Activated T-cell treated with anti-CD3 and anti-CD28 coated beads for 48 hours (primary cell): ENCODE measurements around the gene ABCF1.
"Not testable (repeated sequence)": the region's sequence is repeated elsewhere in the genome, so short reads cannot be mapped to it uniquely, and the experiment has no call there.

ENCODE experiments used
- DNase-seq: peaks from one replicate; pipeline ENCODE4 v3.0.0-alpha.2; 2020; ENCODE audit warnings: low read depth

ABCF1 gene

DNA sequence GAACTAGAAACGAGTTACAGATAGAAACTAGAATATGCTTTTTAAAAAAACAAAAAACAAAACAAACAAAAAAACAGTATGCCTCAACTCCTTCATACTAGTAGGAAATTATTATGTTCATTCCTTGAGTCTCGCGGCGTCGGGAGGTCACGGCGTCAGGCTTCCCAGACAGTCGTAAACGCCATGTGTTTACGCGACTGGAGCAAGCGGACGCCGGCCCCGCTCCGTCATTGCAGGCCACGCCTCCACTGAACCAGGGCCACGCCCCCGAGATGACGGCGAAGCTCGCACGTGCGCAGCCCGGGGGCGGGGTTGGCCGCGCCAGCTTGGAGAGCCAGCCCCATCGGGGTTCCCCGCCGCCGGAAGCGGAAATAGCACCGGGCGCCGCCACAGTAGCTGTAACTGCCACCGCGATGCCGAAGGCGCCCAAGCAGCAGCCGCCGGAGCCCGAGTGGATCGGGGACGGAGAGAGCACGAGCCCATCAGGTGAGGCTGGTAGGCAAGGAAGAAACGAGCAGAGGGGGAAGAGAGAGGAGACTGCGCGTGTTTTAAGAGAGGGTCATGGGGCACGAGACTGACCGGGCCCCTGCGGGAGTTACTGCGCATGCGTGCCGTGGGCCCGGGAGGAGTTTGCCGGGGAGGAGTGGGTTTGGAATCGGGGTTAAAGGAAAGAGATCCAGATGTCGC lies at the start of gene ABCF1:
Gene ABCF1 (plus strand): TSS at position 368 of the 687 bp plus-strand sequence. CDS start 46 bp downstream, at position 414.
- peak; percentile 100 for DNase-seq

DNA sequence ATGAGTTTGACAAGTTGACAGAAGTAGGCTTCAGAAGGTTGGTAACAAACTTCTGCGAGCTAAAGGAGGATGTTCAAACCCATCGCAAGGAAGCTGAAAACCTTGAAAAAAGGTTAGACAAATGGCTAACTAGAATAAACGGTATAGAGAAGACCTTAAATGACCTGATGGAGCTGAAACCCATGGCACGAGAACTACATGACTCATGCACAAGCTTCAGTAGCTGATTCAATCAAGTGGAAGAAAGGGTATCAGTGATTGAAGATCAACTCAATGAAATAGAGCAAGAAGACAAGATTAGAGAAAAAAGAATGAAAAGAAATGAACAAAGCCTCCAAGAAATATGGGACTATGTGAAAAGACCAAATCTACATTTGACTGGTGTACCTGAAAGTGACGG lies 49.3 kb upstream of the ABCF1 start:
- not testable (repeated sequence) for DNase-seq

DNA sequence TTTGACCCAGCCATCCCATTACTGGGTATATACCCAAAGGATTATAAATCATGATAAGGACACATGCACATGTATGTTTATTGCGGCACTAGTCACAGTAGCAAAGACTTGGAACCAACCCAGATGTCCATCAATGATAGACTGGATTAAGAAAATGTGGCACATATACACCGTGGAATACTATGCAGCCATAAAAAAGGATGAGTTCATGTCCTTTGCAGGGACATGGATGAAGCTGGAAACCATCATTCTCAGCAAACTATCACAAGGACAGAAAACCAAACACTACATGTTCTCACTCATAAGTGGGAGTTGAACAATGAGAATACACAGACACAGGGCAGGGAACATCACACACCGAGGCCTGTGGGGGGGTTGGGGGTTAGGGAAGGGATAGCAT lies 44.8 kb upstream of the ABCF1 start:
- not testable (repeated sequence) for DNase-seq

DNA sequence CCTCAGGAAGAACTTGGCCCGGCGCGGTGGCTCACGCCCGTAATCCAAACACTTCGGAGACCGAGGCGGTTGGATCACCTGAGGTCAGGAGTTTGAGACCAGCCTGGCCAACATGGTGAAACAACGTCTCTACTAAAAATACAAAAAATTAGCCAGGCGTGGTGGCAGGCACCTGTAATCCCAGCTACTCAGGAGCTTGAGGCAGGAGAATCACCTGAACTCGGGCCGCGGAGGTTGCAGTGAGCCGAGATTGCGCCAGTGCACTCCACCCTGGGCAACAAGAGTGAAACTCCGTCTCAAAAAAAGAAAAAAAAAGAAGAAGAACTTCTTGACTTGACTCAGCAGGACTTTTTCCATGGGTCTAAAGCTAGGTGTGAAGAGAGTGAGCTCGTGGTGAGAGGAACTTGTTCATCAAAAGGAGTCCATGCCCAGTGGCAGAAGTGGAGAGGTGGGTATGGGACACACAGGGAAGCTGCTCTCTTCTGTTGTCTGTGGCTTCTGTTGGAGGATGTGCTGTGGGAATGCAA lies 41.8 kb upstream of the ABCF1 start:
- DNase-seq, result peak; percentile 56

DNA sequence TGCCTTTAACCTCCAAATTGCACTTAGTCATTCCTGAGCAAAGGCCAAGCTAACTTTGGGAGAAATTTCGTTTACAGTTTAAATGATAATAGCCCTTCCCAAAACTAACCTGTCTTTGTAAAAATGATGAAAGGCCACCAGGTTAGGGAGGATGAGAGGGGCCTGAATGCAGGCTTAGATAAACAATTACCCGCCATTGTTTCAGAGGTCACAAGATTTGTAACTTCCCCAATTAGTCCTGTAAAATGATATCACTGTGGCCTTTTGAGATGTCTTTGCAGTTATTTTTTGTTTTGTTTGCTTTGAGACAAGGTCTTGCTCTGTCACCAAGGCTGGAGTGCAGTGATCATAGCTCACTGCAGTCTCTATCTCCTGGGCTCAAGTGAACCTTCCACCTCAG lies 41.2 kb upstream of the ABCF1 start:
- no peak for DNase-seq

DNA sequence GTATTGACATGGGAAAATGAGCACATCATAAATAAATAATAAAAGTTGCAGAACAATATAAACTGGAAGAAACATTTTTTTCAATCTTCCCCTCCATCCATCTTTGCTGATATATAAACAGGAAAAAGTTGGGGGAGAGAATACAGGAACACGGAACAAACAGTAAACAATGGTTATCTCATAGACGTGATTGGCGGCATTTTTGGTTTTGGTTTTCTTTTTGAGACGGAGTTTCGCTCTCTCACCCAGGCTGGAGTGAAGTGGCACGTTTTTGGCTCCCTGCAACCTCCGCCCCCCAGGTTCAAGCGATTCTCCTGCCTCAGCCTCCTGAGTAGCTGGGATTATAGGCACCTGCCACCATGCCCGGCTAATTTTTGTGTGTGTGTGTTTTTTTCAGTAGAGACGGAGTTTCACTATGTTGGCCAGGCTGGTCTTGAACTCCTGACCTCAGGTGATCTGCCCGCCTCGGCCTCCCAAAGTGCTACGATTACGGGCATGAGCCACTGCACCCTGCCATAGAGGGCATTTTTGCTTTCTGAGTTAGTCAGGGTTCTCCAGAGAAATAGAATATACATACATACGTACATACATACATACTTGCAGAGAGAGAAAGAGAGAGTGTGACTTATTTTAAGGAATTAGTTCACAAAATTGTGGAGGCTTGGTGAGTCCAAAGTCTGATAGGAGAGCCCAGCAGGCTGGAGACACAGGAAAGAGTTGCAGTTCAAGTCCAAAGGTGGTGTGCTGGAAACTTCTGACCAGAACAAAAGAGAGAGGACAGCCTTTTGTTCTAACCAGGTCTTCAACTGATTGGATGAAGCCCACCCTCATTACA lies 37.6 kb upstream of the ABCF1 start:
- no peak for DNase-seq

DNA sequence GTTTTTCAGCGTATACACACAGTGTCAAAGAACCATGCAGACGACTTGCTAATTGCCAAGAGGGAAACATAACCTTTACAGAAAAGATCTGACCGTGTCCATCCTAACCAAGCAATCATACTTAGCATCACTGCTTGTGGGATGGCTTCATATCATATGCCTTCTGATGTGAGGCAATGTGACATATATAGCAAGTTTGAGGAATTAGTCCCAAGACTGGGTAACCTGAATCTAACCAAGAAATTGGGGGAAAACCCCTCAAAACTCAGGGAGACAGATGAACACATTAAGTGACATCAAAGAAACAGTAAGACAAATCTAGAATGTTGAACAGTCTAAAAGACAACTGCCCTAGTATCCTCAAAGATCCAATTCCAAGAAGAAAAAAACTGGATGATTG lies 33.3 kb upstream of the ABCF1 start:
- DNase-seq, result no peak

DNA sequence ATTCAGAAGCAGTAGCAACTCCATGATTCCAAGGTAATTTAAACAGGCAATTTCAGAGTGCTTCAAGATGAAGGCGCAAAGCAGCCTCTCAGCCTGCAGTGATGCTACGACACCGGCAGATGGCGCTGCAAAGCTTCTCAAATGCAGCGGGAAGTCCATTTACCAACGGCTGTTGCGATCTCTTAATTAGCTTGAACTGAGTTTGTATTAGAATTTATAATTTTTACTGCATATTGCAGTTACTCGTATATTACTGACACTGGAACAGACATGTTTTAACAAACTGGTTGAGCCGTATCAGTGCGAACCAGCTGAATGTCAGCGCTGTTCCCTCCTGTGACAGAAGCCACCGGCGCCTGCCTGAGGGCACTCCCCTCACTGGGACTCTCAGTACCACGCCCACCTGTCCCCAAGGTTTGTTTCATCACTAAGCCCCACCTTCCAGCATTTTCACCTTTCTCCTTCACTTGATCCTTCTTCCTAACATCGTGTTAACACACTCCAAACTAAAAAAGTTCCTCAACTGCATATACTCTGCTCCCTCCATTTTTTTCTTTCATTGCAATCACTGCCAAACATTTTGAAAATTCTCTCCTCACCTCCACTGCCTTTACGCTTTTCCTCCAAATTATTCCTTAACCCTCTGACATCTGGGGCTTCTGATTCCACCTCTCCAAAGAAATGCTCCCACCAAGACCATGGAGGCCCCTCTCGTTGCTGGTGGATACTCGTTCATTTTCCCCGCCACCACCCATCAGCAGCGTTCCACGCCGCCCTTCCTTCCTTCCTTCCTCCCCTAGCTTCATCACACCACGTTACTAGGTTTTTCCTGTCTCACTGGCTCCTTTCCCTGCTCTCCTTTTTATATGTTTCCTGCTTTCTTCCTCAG lies 29.5 kb upstream of the ABCF1 start:
- DNase-seq, result peak; percentile 71

DNA sequence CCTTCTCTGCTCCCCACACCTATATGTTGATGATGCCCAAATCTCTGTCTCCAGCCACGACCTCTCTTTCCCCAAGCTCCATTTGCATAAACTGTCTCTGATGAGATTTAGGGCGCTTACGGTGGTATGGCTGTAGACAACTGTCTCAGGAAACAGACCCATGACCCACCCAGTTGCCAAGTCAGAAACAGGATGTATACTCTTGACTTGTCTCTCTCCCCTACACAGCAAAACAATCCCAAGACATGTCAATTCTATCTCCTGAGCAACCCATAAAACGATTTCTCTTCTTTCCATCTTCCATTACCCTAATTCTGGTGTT lies 28.9 kb upstream of the ABCF1 start:
- no peak for DNase-seq

DNA sequence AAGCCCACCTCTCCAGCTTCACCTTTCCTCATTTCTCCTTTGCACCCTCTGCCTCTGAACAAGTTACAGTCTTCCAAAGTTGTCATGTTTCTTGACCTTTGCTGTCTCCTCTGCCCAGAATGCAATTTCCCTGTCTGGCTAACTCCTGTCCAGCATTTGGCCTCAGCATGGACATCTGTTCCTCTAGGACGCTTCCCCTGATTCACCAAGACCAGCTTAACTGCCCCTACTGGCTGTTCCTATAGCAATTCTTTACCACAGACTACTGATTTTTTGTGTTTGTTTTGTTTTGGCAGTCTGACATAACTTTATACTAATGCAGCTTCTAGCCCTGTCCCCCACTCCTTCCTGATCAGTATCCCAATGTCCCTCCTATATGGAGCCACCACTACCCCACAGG lies 28.3 kb upstream of the ABCF1 start:
- no peak for DNase-seq

DNA sequence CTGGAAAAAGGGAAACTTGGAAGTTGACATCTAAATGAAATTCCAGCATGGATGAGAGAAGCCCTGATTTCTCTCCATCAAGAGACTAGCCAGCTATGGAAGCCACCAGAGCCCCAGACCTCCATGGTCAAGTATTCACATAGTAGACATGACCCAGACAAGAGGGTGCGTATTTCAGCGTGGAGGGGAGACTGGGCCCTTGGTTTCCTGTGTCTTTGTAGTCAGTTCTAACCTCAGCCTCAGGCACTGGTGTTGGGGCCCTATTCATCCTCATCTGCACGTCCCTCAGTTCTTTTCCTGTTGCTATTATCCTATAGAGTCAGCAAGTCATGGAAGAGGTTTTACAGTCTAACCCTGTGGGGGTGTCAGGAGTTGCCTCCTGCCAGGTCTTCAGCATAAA lies 27.4 kb upstream of the ABCF1 start:
- DNase-seq, result no peak

DNA sequence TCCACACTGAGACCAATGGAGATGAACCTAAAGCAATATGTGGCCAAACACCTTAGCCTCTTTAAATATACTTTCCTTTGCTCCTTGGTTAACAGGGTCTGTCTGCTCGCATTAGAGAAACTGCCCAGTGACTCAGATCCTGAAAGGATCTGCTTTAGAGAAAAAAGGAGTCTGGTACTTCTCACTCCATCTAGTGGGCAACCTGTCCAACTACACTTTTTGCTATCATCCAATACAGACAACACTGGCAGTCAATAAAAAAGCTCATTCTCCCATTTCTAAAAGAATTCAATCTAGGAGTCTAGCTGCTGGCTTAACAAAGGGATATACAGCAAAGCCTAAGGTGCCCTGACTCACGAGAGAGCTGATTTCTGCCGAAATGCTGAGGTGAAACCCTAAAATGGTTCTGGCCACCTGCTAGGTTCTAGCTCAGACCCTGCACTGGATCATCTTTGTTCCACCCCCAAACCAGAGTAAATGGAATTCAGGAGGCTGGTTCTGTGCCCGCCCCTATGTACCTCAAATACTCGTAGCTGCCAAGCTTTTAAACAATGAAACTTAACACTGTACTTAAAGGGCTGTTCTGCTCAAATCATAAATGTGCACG lies 26.5 kb upstream of the ABCF1 start:
- no peak for DNase-seq

DNA sequence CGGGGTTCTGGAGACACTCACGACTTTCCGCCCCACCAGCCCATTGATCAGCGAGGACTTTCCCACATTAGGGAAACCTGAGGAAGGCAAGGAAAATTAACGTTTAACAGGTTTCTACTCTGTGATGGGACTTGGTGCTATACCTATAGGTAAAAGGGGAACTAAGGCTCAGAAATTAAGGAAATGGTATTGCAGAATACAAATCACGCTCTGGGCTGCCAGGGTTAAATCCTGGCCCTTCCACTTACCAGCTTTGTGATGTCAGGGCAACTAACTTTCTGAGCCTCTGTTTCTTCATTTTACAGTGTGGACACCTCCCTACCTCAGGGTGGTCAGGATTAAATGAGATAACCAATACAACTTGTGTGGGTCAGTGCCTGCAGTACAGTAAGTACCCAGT lies 23.8 kb upstream of the ABCF1 start:
- no peak for DNase-seq

DNA sequence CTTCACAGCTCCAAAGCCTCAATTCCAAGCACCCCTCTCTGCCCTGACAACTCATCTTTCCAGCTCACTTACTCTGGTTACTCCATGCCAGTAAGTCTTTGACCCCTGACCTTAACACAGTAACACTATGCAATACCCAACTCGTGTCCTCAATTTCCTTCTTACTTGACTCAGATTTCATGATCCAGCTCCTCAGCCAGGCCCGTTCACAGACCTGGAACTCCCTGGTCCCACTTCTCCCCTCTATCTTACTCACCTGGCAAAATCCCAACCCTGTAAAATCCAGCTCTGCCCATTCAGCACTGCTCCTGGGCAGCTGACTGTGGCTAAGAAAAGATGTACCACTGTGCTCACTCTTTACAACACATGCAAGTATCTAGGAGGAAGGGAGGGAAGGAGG lies 22.9 kb upstream of the ABCF1 start:
- DNase-seq, result no peak

DNA sequence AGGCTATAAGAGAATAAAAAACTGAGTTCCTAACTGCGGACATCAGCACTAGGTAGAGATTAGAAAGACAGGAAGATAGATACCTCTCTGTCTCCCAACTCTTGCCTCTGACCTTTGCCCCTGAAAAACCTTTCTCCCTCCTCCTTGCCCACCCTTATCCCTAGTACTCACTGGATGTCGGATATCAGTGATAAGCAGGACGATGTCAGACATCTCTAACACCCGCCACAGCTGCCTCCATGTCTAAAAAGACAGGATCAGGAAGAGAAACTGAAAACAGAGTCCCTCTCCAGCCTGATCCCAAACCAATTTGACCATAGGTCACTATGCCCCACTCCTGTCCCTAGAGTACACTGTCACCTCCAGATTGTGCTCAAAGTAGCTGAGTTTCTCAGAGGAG lies 16.8 kb upstream of the ABCF1 start:
- no peak for DNase-seq

DNA sequence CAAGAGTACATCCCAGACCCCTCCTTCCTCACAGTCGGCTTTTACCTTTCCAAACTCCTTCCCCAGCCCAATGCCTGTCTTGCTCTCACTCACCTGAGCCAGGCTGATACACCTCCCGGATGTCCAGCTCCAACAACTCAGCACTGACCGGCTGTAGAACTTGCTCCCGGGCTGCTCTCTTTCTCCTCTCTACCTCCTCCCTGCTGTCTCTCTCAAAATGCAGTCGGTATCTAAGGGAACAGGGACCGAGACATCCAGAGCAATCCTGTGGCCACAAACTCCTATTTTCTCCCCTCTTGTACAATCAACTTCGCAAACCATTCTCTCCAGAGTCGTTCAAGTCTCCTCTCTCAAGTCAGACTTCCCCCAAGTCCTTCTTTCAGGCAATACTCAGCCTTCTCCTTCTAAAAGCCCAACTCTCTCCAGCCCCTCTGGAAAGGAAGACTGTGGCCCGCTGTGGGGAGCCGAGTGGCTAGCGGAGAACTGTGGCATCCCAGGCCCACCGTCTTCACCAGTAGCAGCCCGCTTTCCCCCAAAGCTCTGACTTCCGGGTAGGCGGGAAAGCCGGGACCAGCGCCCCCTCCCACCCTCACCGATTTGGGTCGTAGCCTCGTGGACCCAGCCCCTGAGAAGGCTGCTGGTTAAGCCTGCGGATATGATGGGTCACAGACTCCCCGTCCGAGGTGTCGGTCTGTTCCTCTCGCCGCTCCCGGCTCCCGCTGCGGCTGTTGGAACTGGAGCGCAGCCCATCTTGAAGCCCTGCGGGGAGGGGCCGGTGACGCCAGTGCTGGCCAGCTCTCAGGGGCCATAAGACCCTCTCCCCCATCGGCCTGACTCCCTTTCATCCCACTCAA lies 16.1 kb upstream of the ABCF1 start:
- peak; percentile 15 for DNase-seq

DNA sequence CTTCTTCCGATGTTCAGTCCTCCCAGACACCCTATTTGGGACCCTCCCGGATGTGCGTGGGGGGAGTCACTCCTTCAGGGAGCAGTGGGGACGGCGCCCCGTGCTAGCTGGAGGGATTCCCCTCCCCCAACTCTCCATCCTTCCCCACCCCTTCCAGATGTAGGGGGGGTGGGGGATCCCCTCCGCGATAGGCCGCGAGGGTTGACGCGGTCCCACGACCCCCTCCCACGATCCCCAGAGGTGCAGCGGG lies 15.5 kb upstream of the ABCF1 start:
- DNase-seq, result no peak

DNA sequence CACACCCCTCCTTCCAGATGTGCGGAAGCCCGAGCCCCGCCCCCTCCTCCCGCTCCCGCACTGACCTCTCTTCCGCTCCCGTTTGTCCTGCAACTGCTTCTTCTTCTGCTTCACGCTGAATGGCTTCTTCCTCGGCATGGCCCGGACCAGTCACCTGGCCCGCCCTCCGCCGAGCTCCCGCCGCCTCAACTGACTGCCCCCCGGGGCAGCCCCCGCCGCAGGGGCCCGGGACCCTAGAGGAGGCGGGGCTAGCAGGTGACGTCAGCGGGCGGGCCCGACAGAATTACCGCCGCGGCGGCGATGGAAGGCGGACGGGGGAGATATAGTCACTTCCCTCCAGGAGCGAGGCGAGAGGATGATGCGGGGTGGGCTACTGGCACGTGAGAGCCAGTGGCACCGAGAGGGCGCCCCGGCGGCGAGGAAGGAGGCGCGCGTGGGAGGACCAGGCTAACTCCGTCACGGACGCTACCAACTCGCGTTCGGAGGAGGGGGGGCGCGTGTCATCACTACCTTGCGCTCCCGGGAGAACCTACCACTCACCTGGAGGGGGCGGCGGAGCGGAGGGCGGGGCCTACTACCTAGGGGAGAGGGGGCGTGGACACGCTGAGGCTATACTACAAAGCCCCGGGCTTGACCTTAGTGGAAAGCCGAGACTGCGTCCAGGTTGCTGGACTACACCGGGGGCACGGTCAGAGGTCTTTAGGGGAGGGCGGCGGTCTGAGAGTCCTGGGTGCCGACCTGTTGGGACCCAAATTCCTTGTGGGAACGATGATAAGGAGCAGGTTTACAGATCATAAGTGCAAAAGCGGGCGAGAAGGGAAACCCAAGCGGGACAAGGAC lies 15.0 kb upstream of the ABCF1 start, which contains the start of gene GNL1:
Gene GNL1 (minus strand): TSS at position 424 of the 840 bp plus-strand sequence. CDS start 286 bp downstream, at position 138.
- DNase-seq, result peak; percentile 98

DNA sequence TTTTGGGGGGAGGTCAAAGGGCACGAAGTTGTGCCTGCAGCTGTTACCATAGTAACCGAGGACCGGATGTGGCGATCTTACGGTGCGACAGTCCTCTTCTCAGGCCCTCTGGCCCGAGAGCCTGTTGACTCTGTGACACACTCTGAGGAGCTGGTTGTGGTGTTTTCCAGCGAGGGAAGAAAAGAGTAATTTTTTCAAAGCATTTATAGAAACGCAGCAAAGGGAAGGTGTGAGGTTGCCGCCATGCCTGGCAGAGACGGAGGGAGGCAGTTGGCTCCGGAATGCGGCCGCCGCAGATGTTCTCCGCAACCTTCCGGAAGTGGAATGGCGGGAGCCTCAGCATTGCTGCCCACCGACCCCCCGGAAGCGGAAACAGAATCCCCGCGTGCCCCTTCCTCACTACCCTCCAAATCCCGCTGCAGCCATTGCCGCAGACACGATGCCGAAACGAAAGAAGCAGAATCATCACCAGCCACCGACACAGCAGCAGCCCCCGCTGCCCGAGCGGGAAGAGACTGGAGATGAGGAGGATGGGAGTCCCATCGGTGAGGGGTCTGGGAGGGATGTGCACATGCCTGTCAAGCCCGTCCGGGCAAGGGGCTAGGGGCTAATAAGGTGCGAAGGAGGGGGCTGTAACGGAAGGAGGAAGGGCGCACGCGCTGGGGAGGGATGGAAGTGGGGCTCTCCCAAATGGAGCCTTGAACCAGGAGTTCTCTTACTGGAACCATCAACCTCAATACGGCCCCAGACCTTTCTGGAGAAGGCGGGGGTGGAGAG lies 14.1 kb upstream of the ABCF1 start, which contains the start of gene PRR3:
Gene PRR3 (plus strand): TSS at position 390 of the 777 bp plus-strand sequence. CDS start 50 bp downstream, at position 440.
- peak; percentile 85 for DNase-seq

DNA sequence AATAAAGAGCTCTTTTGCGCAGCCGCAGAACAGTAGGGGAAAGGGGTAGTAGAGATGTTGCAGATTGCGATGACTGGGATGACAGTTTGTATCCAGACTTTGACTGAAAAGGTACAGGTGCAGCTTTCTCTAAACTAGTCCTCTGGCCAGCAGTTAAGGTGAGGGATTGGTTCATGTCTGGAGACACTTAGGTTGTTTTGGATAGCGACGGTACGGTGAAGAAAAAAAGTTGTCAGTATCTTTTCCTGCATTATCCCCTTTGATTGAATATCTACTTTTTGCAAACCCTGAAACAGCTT lies 13.6 kb upstream of the ABCF1 start:
- DNase-seq, result no peak
